Activated T-cell treated with anti-CD3 and anti-CD28 coated beads, Interleukin-2, amount 50 U/mL, for 4 hours (primary cell): ENCODE measurements around the gene FNDC3B. TPM values are rescaled to one million over a fixed set of nuclear protein-coding genes. Genes with fewer than 3 reads are reported as not detected.

Source experiments
- ATAC-seq, 2 donors: fragments of 200-7000 bp; cut with Tn5 transposase; one replicate each; pipeline ENCODE4 v1.10.0; 2021
- DNase-seq: peaks from one replicate; pipeline ENCODE4 v3.0.0-alpha.2; 2020
- H3K27me3 Mint-ChIP-seq: one replicate; pipeline ENCODE4 v1.8.0; 2021; ENCODE audit warnings: low read depth, mixed read lengths
- H3K36me3 Mint-ChIP-seq: one replicate; pipeline ENCODE4 v1.8.0; 2022; ENCODE audit warnings: mixed read lengths; ENCODE audit not compliant: insufficient read depth
- H3K4me1 Mint-ChIP-seq: one replicate; pipeline ENCODE4 v1.8.0; 2021; ENCODE audit warnings: low read depth, mixed read lengths
- H3K4me3 Mint-ChIP-seq: one replicate; pipeline ENCODE4 v1.8.0; 2021; ENCODE audit warnings: mild to moderate bottlenecking, moderate library complexity, mixed read lengths
- H3K9me3 Mint-ChIP-seq: one replicate; pipeline ENCODE4 v1.8.0; 2021; ENCODE audit warnings: mixed read lengths
- total RNA-seq, 3 donors: library from RNA; stranded (reverse); gene quantifications; one replicate each; pipeline ENCODE4 v1.2.1, GENCODE V29; 2021

Gene FNDC3B
- total RNA-seq, 3 donors from 2014 or later = 20.3 to 23.9 (median 21.2) TPM

DNA sequence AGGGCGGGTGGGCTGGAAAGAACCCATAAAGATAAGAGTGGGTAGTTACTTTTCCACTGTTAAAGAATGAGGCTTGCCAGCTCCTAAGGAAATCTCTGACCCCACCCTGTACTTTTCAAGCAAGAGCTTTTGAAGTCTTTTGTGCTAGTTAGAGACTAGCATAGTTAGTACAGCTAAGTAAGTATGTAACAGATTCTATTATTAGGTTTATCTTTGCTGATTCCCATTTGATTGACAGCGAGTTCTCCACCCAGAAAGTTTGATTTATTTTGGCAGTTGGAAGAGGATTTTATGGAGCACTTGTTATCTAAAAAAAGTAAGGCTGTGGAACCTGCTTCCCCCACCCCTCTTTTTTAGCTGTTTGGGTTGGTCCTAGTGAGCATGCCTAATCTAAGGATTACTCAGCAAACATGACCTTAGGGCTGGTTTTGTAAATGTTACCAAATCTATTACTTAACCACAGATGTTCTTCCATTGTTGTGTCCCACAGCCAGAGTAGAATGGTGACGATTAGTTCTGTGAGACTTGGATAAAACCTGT, 57.6 kb downstream of the FNDC3B start:
- H3K27me3 Mint-ChIP-seq = no peaks in the 10 kb centered on the region
- ATAC-seq = no peak
- peaks cover 2% of the 10 kb centered on the region for H3K36me3 Mint-ChIP-seq
- no peak overlapping the region for H3K4me3 Mint-ChIP-seq
- peaks cover 60% of the 10 kb centered on the region for H3K4me1 Mint-ChIP-seq
- H3K9me3 Mint-ChIP-seq = peaks cover 2% of the 10 kb centered on the region
- no peak for DNase-seq

DNA sequence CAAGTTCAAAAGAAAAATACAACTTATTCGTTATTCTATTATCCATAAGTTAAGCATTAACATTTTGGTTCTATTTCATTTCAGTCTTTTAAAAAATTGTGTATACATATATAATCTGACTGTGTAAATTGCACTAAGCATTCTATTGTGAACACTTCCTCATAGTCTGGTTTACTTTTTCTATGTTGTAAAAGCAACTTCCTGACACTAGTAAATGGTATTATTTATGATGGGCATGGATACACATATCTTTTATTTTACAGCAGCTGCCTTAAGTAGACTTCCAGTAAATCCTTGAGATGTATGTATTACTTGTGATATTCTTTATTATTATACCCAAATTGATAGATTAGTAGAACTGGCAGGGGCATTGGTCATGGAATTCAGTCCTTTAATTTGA, 58.2 kb downstream of the FNDC3B start:
- Mint-ChIP-seq H3K4me1 (peaks cover 65% of the 10 kb centered on the region), H3K4me3 (no peak overlapping the region), H3K36me3 (peaks cover under 1% of the 10 kb centered on the region), H3K27me3 (no peaks in the 10 kb centered on the region), H3K9me3 (peaks cover under 1% of the 10 kb centered on the region)
- ATAC-seq (no peak), DNase-seq (no peak)

DNA sequence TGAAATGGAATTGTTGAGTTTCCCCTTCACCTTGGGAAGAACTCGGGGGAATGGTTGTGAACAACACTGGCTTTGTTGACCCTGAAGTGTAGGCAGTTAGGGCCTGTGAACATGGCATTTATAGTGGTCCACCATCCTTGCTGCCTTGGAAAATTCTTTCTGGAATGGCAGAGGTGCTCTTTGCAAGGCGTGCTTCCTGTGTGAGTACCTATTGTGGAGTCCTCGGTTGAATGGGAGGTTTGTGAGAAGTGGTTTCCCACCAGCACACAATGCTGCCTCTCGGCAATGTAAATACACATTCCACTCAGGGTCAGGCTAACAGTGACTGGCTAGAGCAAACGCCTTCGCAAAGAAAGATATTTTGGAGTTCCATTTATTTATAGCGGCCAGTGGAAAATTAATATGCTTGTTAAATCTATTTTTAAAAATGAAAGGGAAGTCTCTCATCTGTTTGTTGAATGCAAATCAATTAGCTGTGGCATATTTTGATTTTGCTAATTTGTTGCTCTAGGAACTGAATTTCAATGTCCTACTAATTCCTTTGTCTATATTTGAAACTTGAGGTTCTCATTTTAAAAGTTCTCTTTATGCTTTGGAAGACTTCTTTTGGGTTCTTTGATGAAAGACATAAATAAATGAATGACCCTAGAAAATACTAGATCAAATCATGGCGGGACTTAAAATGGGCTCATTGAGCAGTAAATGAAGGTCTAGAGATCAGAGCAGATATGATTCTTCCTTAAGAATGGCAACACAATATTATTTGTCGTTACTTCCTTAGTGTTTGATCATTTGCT, 59.5 kb downstream of the FNDC3B start:
- Mint-ChIP-seq H3K4me1 (peaks cover 76% of the 10 kb centered on the region), H3K27me3 (no peaks in the 10 kb centered on the region), H3K4me3 (no peak overlapping the region), H3K9me3 (no peaks in the 10 kb centered on the region), H3K36me3 (no peaks in the 10 kb centered on the region)
- ATAC-seq = no peak
- no peak for DNase-seq

DNA sequence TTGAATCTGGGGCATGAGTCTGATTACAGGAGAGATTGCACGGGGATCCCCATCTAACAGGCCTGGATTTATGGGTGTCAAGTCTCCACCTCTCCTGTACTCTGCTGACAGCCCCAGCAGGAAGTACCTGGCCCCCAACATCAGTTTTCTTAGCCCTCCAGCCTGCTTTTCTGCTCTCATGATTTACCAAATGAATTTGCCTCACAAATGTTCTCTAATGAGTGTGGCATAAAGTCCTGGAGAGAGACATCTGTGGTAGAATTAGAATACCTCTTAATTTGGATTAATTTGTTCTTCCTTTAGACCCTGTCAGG, 60.1 kb downstream of the FNDC3B start:
- no peak for DNase-seq
- Mint-ChIP-seq H3K4me1 (peaks cover 80% of the 10 kb centered on the region), H3K4me3 (no peak overlapping the region), H3K27me3 (no peaks in the 10 kb centered on the region), H3K9me3 (no peaks in the 10 kb centered on the region), H3K36me3 (no peaks in the 10 kb centered on the region)
- no peak for ATAC-seq

DNA sequence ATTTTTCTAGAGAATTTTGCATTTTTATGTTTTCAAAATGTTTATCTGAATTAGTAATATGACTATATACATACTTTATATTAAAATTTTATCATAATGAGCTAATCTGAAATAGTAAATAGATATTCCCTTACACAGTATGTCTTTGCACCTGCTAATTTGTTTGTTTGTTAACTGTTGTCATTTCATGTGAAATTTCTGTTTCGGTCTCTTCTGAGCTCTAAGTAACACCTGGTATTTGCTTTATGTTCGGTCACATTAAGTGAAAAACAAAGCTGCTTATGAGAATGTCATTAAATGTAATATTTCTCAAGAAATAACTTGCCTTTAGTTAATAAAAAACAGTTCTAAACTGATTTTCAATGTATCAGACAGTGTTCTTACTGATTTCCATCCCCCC, 61.1 kb downstream of the FNDC3B start:
- Mint-ChIP-seq H3K36me3 (no peaks in the 10 kb centered on the region), H3K4me1 (peaks cover 80% of the 10 kb centered on the region), H3K4me3 (no peak overlapping the region), H3K9me3 (no peaks in the 10 kb centered on the region), H3K27me3 (no peaks in the 10 kb centered on the region)
- ATAC-seq (no peak), DNase-seq (no peak)

DNA sequence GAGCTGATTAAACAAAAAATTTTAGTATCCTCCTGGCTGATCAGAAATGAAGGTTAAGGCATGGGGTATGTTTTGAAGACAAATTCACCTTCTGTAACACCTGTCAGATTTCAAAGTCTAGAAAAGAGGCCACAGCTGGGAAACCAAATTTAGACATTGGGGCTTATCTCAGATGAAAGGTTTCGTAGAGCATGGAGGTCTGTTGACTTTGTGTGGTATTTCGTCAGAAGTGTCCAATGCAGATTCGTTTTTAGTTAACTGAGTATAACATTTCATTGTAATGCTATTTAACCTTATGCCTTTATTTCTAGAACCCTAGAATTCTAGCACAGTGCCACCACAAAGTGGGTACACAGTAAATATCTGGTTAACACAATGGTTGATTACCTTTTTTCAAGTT, 61.7 kb downstream of the FNDC3B start:
- Mint-ChIP-seq H3K9me3 (no peaks in the 10 kb centered on the region), H3K36me3 (no peaks in the 10 kb centered on the region), H3K27me3 (no peaks in the 10 kb centered on the region), H3K4me3 (no peak overlapping the region), H3K4me1 (peaks cover 80% of the 10 kb centered on the region)
- ATAC-seq (no peak), DNase-seq (no peak)

DNA sequence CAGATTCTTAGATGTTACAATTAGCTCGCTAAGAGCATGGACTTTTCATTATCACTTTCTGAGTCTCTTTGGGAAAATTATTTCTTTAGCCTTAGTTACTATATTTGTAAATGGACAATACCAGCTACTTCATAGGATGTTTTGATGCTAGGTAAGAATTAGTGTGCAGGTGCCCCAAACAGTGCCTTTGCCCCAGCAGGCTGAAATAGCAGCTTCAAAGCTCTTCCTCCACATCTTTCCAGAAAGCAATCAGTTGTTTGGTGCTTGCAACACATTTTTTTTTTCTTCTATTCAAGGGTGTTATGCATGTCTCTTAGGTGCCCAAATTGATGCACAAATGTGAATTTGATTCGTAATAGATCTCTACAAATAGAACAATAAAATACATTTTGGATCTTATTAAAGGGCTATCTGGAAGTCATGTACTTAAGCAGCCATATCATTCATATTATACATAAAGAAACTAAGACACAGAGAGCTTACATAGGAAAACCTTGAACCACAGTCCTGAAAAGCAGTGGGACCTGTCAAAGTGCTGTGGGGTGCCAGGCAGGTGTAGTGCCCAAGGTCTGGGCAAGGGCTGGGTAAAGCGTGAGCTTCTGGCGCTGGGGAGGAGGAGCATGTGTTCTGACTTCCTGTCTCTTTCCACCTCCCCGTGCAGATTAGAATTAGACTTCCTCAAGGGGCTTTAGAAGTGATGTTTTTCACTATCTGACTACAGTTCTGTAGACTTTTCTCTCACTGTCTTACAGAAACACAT, 62.9 kb downstream of the FNDC3B start:
- peaks cover 83% of the 10 kb centered on the region for H3K4me1 Mint-ChIP-seq
- no peaks in the 10 kb centered on the region for H3K27me3 Mint-ChIP-seq
- no peaks in the 10 kb centered on the region for H3K36me3 Mint-ChIP-seq
- DNase-seq (peak; percentile 21), ATAC-seq (peak; percentile 32 to 36)
- no peaks in the 10 kb centered on the region for H3K9me3 Mint-ChIP-seq
- peak overlapping the region; percentile 34 for H3K4me3 Mint-ChIP-seq

DNA sequence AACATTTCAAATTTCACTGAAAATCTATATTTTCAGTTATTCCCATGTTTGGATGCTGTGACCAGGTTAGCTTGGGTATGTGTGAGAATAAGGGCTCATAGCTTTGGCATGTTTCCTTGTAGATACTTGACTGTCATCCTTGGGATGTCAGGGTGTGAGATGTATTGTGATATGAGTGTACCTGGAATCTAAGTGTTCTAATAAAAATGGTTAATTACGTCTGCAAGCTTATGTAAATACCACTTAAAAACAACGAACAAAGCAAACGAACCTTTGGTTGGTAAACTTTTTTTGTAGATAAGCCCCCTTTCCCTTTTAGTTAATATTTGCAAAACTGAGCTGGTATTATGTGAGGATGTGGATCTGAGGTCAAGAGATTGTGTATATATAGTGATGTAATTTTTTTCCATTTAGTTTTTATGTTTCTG, 63.5 kb downstream of the FNDC3B start:
- ATAC-seq = no peak

DNA sequence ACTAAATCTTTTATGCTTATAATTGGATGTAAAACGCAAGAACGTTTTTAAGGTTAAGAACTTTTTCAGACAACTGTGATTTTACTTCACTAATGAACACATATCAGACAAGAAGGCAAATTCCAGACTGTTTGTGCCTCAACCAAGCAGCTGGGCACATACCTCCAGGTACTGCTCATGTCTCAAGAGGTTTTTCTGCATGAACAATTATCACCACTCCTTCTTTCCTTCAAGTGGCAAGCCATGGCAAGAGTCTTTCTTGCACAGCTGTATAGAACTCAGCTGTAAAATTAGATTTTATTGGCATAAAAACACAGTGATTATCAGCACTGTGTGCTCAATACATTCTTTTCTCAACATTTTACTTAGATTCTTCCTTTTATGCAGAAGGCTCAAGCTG, 64.3 kb downstream of the FNDC3B start:
- Mint-ChIP-seq H3K27me3 (no peaks in the 10 kb centered on the region), H3K36me3 (peaks cover 2% of the 10 kb centered on the region), H3K4me1 (peaks cover 91% of the 10 kb centered on the region), H3K9me3 (no peaks in the 10 kb centered on the region), H3K4me3 (no peak overlapping the region)
- ATAC-seq (no peak), DNase-seq (no peak)

More for the DNA sequence above, 63.5 kb downstream of the FNDC3B start:
- Mint-ChIP-seq H3K36me3 (peaks cover 2% of the 10 kb centered on the region), H3K27me3 (no peaks in the 10 kb centered on the region), H3K4me1 (peaks cover 84% of the 10 kb centered on the region), H3K9me3 (no peaks in the 10 kb centered on the region), H3K4me3 (peak overlapping the region; percentile 34)
- DNase-seq = no peak

DNA sequence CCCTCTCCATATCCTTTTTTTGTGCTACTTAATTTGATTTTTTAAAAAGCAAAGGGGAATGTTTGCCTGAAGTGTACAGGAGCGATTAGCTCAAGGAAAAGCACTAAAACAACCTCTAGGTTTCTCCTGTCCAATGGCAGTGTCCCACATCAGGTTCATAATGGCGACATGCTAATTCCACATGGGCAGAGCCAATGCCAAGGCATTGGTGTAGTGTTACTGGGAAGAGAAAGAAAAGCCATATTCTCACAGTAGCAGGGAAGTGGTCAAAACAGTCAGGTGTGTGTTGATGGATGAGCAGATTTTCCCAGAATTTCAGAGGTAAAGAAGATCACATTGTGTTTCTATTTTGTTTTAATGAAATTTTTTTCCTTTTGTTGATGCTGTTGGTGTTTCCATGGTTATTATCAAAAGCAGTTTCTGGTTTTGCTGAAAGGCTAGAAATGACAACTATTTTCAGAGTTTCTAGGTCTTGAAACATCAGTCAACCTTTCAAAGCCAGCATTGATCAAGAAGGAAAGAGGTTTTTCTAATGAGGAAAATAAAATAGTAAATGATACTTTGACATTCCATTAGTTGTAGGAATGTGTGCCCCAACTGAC, 65.2 kb downstream of the FNDC3B start:
- ATAC-seq (no peak), DNase-seq (no peak)
- Mint-ChIP-seq H3K36me3 (peaks cover 2% of the 10 kb centered on the region), H3K4me1 (peaks cover 88% of the 10 kb centered on the region), H3K27me3 (no peaks in the 10 kb centered on the region), H3K4me3 (no peak overlapping the region), H3K9me3 (no peaks in the 10 kb centered on the region)

DNA sequence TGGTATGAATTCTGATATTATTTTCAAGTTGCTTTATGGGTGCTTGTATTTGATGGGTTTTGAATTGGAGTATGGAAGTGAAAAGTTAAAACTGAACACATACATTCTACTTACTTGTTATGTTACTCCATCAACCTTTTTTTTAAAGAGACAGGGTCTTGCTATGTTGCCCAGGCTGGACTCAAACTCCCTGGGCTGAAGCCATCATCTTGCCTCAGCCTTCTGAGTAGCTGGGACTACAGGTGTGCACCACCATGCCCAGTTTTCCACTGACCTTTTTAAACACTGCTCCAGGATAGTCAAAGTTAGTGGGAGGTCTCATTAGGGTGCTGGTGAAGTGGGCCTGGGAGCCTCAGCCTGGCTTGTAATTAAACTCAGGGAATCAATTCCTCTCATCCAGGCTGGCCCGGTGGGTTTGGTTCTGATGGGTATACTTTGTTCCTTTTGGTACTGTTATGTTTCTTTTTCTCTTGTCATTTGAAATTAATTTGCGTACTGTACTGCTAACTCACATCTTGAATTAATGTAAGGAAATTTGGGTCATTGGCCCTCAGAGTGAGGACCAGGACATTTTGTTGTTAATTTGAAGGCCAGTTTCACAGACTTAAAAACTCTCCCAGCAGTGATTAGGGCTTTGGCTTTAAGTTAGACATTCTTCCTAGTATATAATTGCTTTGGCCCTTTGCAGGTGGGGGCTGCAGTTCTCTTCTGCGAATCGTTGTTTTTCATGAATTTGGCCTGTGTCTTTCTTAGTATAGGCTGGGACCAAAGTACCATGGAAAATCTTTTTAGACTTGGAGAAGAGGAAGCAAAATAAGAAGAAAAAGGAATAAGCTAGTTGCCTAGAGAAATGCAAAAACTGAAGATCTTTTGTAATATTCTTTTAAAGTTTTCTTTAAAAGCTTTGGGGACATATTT, 66.9 kb downstream of the FNDC3B start:
- DNase-seq (no peak), ATAC-seq (no peak)
- Mint-ChIP-seq H3K36me3 (peaks cover 2% of the 10 kb centered on the region), H3K9me3 (no peaks in the 10 kb centered on the region), H3K4me1 (peaks cover 85% of the 10 kb centered on the region), H3K27me3 (no peaks in the 10 kb centered on the region), H3K4me3 (peak overlapping the region; percentile 57)

DNA sequence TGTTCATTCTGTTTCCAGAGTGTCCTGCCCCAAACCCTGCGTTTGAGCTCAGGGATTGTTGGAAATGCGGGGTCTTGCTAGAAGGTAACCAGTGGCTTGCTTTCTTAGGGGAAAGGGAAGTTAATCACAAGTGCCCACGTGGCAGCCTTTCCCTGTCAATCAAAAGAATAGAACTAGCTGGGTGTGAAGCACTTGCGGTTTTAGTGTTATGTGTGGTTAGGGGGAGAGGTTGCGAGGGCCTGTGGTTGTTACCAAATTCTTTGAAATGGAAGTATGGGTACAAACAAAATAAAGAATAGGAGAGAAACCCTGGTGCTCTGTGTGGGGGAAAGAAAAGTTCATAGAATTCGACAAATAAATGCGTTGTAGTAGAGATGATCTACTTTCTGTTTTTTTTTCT, 67.6 kb downstream of the FNDC3B start:
- peaks cover 78% of the 10 kb centered on the region for H3K4me1 Mint-ChIP-seq
- H3K9me3 Mint-ChIP-seq = no peaks in the 10 kb centered on the region
- no peaks in the 10 kb centered on the region for H3K27me3 Mint-ChIP-seq
- DNase-seq = peak; percentile 51
- peak overlapping the region; percentile 57 for H3K4me3 Mint-ChIP-seq
- peak; percentile 62 to 69 for ATAC-seq
- H3K36me3 Mint-ChIP-seq = peaks cover 2% of the 10 kb centered on the region

DNA sequence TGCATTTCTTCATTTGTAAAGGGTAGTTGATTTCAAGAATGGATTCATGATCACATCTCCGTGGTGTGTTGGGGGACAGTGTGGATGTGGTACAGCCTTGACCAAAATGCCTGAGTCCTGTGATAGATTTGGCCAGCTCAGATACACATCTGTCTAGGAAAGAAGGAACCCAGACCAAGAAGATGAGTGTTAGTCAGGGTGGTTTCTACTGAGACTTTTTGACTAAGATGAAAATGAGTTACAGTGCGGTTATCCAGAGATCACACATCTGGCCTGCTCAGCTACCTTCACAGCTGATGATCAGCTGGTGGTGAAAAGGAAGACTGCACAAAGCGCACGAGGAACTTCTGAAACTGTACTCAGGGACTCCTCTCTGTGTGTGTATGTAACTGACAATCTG, 68.0 kb downstream of the FNDC3B start:
- Mint-ChIP-seq H3K4me1 (peaks cover 74% of the 10 kb centered on the region), H3K9me3 (no peaks in the 10 kb centered on the region), H3K27me3 (no peaks in the 10 kb centered on the region), H3K4me3 (peak overlapping the region; percentile 57), H3K36me3 (peaks cover 2% of the 10 kb centered on the region)
- ATAC-seq = peak; percentile 91 to 93
- peak; percentile 21 for DNase-seq
